ENCODE measurements around the gene ATF4.
"Not testable (repeated sequence)": the region's sequence is repeated elsewhere in the genome, so short reads cannot be mapped to it uniquely, and the experiment has no call there.

Gene ATF4

DNA sequence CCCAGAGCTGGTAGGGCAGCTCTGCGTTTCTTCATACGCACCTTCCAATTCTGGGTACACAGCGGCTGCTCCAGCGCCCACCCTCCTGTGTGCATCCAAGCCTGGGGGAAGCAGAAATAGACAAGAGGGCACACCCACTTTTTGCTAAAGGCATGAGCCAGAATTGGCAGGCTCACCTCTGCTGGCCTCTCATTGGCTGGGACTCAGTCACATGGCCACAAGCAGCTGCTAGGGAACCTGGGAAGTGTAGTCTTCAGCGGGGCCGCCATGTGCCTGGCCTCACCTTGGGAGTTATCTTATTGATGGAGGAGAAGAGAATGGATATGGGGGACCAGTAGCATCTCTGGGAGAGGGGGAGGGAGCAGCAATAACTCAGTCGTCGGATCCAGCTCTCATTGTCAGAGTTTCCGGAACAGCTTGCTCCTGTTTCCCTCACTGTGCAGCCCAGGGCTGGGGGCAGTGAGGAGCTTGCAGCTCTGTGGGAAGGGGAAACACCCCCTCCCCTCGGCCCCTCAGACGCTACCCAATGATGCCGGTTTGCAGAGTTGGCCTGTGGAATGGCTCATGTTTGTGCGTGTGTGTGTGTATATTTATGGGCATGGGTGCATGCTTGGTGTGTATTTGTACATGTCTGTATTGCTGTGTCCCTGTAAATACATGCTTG, 30.1 kb upstream of the ATF4 start:
- DNase-seq, result peak; percentile 67

DNA sequence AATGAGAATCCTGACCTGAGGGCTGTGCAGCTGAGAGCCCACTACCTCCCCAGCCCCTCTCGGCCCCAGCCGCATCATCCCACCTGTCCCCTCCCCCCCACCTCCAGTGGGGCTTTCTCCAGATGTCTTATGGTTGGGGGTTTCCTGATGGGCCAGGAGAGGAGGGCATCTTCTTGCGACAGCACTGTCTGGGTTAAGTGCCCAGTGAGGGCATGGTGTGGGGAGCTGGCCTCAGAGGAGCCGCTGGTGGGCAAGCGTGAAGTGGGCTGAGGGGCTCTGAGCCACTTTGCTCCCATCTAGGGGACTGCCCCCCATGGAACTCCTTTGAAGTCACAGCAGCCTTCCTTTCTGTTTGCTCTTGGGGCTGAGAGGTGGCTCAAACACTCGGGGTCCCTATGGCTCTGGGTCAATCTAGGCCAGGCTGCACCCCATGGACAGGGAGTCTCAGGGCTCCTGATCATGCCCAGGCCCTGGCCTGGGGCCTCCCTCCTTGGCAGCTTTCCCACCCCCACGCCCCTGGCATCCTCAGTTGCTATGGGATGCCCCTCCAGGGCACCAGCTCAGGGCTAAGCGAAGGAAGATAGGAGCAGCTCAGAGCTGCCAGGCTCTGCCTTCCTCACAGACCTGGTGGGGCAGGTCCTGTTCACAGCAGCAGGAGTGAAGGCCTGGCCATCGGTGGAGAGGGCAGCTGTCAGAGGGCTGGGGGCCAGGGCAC, 29.2 kb upstream of the ATF4 start:
- no peak for DNase-seq

DNA sequence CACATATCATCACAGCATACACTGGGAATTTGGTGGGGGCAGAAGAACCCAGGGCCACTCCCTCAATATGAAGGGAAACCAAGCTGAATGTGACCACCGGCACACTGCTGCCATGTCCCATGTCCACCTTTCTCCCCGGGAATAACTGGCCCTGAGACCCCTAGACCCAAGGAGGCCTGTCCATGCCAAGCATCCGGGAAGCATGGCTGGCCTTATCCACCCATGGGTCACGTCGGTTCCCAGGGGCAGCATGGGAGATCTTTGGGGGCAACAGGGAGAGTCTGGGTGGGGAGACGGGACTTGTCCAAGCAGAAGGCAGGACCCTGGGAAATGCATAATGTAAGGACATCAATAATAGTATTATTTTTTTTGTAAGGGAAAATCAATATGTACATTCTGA, 28.7 kb upstream of the ATF4 start:
- DNase-seq, result no peak

DNA sequence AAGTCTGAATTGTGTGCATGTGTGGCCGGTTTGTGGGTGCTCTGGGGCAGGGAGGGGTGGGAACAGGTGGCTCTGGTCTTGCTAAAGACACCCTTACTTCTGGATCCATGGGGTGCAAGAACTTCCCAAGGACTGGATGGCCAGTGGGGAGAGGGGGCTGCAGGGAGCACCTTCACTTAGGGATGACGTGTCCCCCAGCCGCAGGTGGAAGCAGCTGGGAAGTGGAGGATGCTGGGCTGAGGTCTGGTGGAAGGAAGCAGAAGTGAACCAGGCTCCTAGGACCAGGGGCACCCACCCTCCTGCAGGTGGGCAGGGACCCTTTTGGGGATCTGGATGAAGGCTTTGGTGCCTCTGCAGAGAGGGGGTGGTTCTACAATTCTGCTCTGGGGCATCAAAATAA, 28.2 kb upstream of the ATF4 start:
- no peak for DNase-seq

DNA sequence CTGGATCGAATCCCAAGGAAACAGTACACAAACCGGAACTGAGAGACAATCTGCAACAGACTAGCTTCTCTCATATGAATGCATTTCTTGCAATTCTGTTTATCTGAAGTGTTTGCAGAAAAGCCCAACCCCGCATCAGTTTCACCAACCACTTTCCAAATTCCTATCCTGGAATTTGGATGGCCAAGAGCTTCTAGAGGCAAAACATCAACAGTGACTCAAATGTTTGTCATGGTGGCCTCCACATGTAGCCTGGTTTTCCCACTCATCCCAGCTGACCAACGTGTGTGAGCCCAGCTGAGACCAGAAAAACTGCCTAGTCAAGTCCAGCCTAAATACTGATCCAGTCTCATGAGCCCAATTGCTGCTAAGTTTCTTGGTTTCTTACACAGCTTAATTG, 26.6 kb upstream of the ATF4 start:
- peak; percentile 72 for DNase-seq

DNA sequence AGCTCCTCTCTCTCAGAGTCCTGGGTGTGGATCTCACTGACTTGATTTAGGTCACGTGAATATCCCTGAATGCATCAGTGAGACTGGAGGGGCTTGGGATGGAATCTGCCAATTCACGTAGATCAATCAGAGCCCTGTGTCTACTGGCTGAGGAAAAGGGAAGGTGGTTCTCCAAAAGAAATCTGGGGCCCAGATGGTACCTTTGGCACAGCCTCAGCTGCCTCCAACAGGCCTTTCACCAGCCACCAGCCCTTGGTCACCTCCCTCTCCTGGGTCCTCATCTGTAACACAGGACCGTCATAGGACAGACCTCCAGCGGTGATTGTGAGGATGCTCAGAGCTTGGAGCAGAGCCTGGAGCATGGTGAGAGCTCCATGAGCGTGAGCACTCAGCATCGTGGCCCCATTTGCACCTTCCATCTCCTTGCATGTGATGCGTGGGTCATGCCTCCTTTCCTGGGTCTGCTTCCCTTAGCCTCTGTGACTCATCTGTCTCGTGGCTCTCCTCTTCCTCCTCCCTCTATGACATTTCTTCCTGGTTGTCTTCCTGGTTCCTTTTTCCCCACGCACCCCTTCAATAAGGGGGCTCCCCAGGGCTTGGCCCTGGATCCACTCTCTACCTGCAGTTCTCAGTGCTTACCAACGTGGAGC, 25.8 kb upstream of the ATF4 start:
- no peak for DNase-seq

DNA sequence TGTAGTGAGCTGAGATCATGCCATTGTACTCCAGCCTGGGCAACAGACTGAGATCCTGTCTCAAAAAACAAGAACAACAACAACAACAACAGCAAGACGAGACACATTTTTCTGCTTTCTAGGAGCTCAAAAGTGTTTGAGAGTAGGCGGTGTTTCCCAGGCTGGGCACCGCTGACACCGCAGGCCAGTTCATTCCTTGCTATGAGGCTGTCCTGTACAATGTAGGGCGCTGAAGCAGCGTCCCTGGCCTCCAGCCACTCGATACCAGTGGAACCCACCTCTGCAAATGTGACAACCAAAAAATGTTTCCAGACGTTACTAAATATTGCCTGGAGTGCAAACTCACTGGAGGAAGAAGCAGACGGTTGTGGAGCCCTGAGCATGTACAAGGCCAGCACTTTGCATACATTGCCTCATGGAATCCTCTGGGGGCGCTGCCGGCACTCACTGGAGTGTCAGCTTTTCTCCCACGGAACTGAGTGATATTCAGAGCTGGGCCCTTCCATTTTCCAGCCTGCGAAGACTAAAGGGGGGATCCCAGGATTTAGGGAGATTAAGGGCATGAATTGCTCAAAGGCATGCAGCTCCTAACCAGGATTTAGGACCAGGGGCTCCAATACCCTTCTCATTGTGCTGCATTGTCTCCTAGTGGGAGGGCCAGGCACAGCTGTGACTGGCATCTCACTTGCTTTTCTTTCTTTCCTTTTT, 24.1 kb upstream of the ATF4 start:
- peak; percentile 52 for DNase-seq

DNA sequence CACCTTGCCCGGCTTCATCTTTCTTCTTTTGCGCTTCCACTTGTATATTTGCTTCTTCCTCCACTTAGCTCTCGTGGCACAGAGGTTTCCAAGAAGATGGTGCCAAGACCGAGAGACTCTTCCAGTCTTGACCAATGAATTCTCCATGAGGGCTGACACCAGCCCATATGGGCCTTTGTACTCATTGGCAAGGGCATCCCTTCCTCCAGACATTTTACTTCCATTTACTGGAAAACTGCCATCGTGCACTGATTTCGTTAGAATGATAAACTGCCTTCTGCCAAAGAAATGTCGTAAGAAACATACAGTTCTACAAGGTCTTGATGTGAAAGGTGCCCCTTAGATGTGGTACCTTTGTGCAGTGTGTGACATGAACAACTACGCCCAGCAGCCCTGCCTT, 22.9 kb upstream of the ATF4 start:
- no peak for DNase-seq

DNA sequence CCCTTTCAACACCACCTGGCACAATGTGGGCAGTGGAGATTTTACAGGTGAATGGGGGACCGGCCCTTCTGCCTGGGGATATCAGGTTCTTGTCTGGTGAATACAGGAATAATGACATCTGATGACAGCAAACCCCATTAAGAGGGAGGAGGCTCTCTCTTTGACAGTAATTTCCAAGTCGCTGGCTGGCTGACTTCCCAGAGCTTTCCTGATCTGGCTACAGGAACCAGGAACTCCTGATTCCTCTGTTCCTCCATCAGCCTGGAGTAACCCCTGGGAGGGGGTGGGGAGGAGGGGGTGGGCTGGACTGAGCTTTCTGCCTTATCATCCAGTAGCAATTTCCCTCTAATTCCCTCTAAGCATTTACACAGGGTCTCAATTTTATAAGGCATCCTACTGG, 22.0 kb upstream of the ATF4 start:
- no peak for DNase-seq

DNA sequence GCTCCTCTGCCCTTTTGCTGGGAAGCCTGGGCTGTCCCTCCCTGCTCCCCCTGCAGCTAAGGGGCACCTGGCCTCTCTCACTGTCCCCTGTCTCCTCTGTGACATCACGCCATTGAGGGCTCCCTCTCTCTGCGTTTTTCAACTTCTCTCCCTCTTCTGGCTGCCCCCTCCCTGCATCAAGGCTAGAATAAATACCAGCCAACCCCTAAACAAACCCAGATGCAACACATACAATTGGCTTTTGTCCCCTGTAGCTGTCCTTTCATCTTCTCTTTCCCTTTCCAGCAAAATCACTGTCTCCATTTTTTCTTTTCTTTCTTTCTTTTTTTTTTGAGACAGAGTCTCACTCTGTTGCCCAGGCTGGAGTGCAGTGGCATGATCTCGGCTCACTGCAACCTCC, 21.6 kb upstream of the ATF4 start:
- DNase-seq, result no peak

DNA sequence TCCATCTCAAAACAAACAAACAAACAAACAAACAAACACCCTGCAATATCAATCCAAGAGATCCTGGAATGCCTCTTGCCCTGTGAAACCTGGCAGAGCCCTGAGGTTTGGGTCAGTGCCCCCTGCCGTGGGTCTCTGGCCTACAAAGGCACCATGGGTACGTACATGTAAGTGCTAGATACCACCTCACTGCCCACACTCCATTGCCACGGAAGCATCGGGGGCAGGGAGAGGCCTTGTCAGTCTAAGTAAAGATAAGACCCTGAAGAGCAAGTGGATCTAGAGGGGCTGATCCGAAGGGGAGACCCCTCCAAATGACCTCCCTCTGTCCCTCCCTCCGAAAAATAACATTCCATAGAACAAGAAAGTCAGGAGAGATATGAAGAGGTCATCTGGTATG, 20.3 kb upstream of the ATF4 start:
- DNase-seq, result no peak

DNA sequence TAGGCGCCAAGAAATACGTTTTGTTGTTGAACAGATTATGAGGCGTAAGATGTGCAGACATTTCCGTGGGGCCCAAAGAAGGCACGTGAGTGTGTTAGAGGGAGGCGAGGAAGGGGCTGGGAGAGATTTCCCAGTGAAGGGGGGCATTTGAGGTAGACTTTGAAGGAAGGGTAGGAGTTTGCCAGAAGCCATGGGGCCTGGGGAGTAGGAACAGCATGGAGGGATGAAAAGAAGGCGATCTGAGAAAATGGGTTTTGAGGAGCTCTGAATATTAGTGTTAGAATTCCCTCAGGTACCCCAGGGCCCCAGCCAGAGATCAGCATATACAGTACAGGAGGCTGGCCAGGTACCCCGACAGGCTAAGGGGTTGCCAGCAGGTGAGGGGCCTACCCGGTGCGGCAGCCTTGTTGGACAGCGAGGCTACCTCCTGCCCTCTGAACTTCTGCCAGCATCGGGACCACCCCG, 18.7 kb upstream of the ATF4 start:
- DNase-seq, result no peak

DNA sequence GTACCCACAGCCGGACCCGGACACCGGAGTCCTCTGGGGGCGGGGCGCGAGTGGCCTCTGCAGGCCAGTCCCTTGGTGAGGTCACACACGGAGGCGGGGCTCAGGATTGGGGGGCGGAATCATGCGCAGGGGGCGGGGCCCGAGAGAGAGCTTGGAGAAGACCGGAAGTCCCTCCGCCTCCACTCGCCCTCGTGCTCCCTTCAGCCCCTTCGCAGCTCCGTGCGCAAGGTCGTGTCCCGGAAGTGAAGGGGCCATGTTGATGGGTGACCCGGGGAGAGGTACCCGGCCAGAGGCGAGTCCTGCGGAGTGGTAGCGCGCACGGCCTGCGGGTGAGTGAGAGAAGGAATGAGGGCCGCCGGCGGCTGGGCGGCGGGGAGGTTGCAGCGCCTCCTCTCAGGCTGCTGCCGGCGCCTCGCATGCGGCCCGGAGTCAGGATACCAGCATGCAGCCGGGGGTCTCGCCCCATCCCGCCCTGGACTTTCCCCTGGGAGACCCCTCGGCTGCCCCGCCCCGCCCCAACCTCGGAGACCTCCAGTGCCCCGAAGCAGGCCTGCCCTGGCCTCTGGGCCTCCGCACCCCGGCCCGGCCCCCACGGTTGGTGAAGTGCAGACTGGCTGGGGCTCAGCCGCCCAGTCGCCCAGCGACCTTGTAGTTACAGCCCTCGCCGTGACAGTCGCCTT, 18.1 kb upstream of the ATF4 start, which contains the start of gene MIEF1:
TSS of gene MIEF1 (plus strand) at position 182 of the 680 bp plus-strand sequence. CDS start 9,005 bp downstream, outside the sequence.
- peak; percentile 94 for DNase-seq

DNA sequence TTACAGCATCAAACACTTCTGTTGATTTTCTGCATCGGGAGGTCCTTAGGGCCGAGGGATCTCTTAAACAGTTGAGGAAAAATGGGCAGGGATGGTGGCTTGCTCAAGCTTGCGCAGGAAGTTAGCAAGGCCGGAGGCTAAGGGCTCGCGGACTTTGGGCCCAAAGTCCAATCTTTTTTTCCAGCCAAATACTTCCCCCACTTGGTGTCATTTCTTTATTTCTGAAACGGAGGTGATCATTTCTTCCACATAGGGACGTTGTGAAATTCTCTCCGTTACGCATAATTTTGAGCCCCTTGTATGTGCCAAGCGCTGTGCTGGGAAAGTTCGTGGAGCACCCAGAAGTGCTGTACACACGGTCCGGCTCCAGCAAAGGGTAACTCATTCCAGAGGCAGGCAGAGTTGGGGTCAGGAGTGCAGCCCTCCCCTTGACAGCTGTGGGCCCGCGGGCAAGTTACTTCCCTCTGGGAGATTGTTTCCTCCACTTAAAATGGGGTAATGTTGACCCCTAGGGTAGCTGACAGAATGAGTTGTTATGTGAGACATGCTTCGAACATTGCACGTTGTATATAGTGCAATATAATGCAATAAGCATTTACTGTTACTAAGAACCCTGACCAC, 17.5 kb upstream of the ATF4 start:
- no peak for DNase-seq

DNA sequence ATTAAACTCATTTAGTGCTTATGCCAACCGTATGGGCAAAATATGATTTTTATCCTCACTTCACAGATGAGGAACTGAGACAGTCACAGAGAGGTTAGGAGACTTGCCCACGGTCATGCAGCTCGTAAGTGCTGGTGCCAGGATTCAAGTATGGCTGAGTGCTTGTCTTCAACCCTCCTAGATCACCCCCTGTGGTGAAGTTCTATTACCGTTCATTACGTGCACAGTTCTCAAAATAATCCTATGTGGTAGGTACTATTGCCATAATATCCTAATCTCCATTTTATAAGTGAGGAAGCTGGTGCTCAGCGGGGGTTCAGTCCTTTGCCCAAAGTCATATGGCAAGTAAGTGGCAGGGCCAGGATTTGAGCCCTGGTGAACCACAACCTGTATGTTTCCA, 16.7 kb upstream of the ATF4 start:
- DNase-seq, result no peak

DNA sequence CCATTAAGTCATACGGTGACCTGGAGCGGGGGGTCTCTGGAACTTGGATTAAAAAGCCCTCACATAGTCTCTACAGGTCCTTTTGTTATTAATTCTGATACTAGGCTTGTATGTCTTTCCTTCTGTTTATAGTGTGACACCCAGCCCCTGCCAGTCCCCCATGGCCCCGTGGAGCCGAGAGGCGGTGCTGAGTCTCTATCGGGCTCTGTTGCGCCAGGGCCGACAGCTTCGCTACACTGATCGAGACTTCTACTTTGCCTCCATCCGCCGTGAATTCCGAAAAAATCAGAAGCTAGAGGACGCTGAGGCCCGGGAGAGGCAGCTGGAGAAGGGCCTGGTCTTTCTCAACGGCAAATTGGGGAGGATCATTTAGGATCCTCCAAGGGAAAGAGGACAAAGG, 16.3 kb upstream of the ATF4 start:
- DNase-seq, result no peak

DNA sequence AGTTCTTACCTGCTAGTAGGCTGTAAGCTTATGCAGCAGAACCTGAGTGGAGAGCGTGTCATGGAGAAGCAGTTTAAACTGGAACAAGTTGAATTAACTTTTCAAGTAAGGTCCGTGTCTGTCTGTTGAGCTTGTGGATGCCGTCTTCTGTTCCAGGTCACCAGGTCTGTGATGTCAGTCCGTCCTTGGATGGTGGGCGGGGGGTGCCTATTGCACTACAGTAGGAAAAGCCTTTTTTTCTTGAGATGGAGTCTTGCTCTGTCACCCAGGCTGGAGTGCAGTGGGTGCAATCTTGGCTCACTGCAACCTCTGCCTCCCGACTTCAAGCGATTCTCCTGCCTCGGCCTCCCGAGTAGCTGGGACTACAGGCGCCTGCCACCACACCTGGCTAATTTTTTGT, 13.3 kb upstream of the ATF4 start:
- DNase-seq, result not testable (repeated sequence)

DNA sequence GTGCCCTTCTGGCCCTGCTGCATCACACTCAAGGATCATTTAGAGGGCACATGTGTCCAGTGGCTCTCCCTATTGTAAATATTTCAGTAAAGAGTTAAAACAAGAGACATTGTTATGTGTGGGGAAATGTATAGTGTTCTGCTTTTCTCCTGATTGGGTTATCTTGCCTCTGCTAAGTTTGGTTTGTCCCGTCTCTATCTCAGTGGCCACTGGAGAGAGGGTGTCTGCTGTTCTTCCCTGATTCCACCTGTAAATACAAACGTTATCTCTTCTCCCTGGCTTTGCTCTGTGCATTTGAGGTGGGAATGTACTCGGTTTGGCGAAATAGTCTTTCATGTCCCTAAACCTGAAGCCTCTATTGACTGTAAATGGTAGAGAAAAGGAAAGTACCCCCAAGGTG, 12.0 kb upstream of the ATF4 start:
- no peak for DNase-seq

DNA sequence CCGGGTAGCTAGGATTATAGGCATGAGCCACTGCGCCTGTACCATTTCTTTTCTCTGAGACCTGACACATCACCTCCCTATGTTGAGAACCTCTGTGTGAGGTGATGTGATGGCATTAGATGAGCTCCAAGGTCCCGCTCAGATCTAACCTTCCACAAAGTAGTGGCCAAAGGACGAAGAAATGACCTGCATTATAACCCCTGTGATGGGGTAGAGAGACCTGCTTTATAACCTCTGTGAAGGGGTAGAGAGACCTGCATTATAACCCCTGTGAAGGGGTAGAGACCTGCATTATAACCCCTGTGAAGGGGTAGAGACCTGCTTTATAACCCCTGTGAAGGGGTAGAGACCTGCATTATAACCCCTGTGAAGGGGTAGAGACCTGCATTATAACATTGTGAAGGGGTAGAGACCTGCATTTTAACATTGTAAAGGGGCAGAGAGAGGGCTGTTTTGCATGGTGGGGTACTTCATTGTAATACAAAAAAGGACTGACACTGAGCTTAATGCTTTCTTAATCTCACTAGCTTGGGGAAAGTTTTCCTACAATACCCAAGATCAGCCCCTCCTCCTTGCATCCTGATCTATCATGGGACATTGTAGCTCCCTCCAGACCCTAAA, 9.7 kb upstream of the ATF4 start:
- DNase-seq, result no peak

DNA sequence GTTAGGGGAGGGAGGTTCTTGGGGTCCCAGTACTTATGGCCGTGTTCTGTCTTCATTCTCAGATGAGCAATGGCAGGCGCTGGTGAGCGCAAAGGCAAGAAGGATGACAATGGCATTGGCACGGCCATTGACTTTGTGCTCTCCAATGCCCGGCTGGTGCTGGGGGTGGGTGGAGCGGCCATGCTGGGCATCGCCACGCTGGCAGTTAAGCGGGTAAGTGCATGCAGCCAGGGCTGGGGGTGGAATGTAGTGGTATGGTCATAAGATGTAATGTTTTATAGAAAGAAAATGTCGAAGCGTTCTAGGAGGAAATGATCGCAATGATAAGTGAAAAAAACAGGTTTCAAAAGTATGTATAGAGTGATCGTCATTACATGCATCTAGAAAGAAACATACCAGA, 9.1 kb upstream of the ATF4 start:
- no peak for DNase-seq

DNA sequence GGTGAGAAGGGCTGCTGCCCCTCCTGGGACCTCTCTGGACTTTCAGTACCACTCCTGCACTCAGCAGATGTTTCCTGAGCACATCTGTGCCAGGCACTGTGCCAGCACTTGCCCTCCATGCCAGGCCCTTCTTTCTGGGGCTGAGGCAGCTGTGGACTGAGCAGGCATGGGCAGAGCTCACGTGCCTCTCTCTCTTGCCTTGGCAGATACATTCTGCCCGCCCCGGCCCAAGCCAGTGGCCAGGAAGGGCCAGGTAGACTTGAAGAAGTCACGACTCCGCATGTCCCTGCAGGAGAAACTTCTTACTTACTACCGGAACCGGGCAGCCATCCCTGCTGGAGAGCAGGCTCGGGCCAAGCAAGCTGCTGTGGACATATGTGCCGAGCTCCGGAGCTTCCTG, 8.3 kb upstream of the ATF4 start:
- no peak for DNase-seq

DNA sequence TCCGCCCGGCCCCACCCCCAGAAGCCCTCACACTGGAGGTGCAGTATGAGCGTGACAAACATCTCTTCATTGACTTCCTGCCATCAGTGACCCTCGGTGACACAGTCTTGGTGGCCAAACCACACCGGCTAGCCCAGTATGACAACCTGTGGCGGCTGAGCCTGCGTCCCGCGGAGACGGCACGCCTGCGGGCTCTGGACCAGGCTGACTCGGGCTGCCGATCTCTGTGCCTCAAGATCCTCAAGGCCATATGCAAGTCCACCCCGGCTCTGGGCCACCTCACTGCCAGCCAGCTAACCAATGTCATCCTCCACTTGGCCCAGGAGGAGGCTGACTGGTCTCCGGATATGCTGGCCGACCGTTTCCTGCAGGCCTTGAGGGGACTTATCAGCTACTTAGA, 6.6 kb upstream of the ATF4 start:
- DNase-seq, result no peak
